ENCODE measurements around the gene MRLN. TPM values are rescaled to one million over a fixed set of nuclear protein-coding genes. Genes with fewer than 3 reads are reported as not detected.
A peak's percentile ranks its signal among the peaks of the same experiment; 100 is the strongest.

The MRLN gene
- total RNA-seq, 2 experiments from 2014 or later = 0.56 TPM; not detected in 1

DNA sequence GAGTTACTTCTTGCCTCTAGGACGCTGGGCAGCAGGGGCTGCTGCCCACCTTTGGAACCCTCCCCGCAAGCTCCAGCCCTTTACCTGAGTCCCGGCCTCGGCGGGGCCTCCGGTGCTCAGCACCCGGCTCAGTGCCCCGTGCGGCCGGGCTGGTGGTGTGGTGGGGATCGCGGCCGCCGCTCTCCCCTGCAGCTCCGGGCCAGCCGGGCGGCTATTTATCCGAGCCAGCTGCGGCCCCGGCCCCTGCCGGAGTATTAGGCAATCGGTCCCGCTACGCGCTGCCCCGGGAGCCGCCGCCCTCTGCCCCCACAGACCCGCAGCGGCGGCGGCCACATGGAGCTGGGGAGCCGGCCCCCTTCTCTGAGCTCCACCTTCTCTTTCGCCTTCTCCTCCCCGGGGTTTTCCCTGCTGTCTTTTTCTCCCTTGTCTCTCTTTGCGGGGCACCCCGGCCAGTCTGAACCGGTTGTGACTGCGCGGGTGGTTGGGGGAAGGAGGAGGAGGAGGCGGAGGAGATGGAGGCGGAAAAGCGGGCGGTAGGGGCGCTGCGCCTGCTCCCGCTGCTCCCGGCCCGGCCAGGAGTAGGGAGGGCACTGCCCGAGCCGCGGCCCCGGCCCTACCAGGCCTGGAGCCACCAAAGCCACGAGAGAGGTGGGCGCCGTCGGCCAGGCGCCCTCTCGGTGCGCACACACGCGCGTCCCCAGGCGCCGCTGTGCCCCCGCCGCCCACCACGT, 43.7 kb downstream of the MRLN start, which contains the start of gene SLC16A9:
SLC16A9 (minus strand) TSS at position 456 of the 731 bp plus-strand sequence. CDS start 25,559 bp downstream, outside the sequence.
- TF ChIP-seq CTCF (IDR thresholded peaks at IDR 0.05) = no peak
- no peaks in the 10 kb centered on the region for H3K36me3 Mint-ChIP-seq (ENCODE audit: low read depth)
- no peaks in the 10 kb centered on the region for H3K4me1 Mint-ChIP-seq (ENCODE audit: low read depth)
- ChIA-PET CTCF (no interaction called here), POLR2A (no interaction called here)
- Histone ChIP-seq H3K36me3 (ENCODE audit: insufficient read depth, low read length) (no peaks in the 10 kb centered on the region), H3K27me3 (ENCODE audit: control insufficient read depth in 1 of 2, insufficient read depth in 2 of 2, low read length in 2 of 2) (peaks cover 19 to 31% of the 10 kb centered on the region in 2 experiments), H3K4me3 (ENCODE audit: low read length) (no peak within 1 kb of the TSS), H3K4me1 (ENCODE audit: insufficient read depth, low read length) (peaks cover 9% of the 10 kb centered on the region), H3K9me3 (ENCODE audit: control insufficient read depth in 1 of 2, insufficient read depth in 1 of 2, low read length in 2 of 2) (peaks cover 0 to 6% of the 10 kb centered on the region in 2 experiments), H3K27ac (ENCODE audit: low read depth in 1 of 2, low read length in 2 of 2) (no peak within 1 kb of the TSS)
- no peaks in the 10 kb centered on the region for H3K9me3 Mint-ChIP-seq
- DNase-seq (peak in 5 of 14 experiments; percentile 1 to 21 (median 14)), ATAC-seq (ENCODE audit: poor library complexity) (no peak)
- no peak within 1 kb of the TSS for H3K27ac Mint-ChIP-seq
- intact Hi-C loops (cut with DNase I, micrococcal nuclease) = no loop called here
- no peak within 1 kb of the TSS for H3K4me3 Mint-ChIP-seq
- peaks cover 79% of the 10 kb centered on the region for H3K27me3 Mint-ChIP-seq

DNA sequence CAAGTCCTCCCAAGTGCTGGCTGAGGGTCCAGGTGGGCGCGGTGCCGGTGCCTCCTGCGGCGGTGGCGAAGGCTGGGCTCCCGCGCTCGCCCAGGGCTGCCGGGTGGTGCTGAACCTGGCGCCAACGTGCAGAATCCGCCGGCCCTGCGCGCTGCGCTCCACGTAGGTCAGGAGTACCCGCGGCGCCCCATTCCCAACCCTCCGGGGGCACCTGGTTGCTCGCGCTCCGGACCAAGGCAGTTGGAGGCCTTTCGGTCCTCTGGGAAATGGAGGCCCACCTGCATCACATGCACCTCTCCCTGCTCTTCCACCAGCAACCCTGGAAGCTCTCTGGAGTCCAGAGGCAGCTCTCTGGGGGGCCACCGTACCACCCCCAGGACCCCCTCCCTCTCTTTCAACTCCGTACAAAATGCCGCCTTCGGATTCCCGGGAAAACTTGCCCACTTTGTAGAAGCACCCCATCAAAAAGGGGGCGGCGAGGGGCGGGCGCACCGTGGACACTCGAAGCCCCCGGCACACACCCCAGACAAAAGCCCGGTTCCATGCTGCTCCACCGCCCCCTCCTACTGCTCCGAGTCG, 44.4 kb downstream of the MRLN start:
- no peak for ATAC-seq (ENCODE audit: poor library complexity)
- Histone ChIP-seq H3K36me3 (ENCODE audit: insufficient read depth, low read length) (no peaks in the 10 kb centered on the region), H3K9me3 (ENCODE audit: control insufficient read depth in 1 of 2, insufficient read depth in 1 of 2, low read length in 2 of 2) (peaks cover 0 to 6% of the 10 kb centered on the region in 2 experiments), H3K27me3 (ENCODE audit: control insufficient read depth in 1 of 2, insufficient read depth in 2 of 2, low read length in 2 of 2) (peaks cover 19 to 31% of the 10 kb centered on the region in 2 experiments), H3K4me3 (ENCODE audit: low read length) (no peak overlapping the region), H3K4me1 (ENCODE audit: insufficient read depth, low read length) (peaks cover 9% of the 10 kb centered on the region), H3K27ac (ENCODE audit: low read depth in 1 of 2, low read length in 2 of 2) (no peak overlapping the region)
- Mint-ChIP-seq H3K36me3 (ENCODE audit: low read depth) (no peaks in the 10 kb centered on the region), H3K9me3 (no peaks in the 10 kb centered on the region), H3K4me3 (no peak overlapping the region), H3K27me3 (peaks cover 76% of the 10 kb centered on the region), H3K27ac (no peak overlapping the region), H3K4me1 (ENCODE audit: low read depth) (no peaks in the 10 kb centered on the region)
- ChIA-PET CTCF (no interaction called here), POLR2A (no interaction called here)
- TF ChIP-seq CTCF (IDR thresholded peaks at IDR 0.05) = no peak
- intact Hi-C loops (cut with DNase I, micrococcal nuclease) = no loop called here
- no peak for DNase-seq

GRCh38 chr10:59706851-59707797, 46.1 kb downstream of the MRLN start:
- intact Hi-C loops (cut with DNase I, micrococcal nuclease) = no loop called here
- H3K4me3 Mint-ChIP-seq = no peak overlapping the region
- Histone ChIP-seq H3K27me3 (ENCODE audit: control insufficient read depth in 1 of 2, insufficient read depth in 2 of 2, low read length in 2 of 2) (peaks cover 19 to 25% of the 10 kb centered on the region in 2 experiments), H3K9me3 (ENCODE audit: control insufficient read depth in 1 of 2, insufficient read depth in 1 of 2, low read length in 2 of 2) (peaks cover 0 to 6% of the 10 kb centered on the region in 2 experiments), H3K4me1 (ENCODE audit: insufficient read depth, low read length) (peaks cover 9% of the 10 kb centered on the region), H3K36me3 (ENCODE audit: insufficient read depth, low read length) (no peaks in the 10 kb centered on the region), H3K4me3 (ENCODE audit: low read length) (no peak overlapping the region), H3K27ac (ENCODE audit: low read depth in 1 of 2, low read length in 2 of 2) (no peak overlapping the region)
- no peak overlapping the region for H3K27ac Mint-ChIP-seq
- H3K36me3 Mint-ChIP-seq (ENCODE audit: low read depth) = no peaks in the 10 kb centered on the region
- CTCF ChIA-PET = no interaction called here
- ATAC-seq (ENCODE audit: poor library complexity) (no peak), DNase-seq (no peak)
- no peaks in the 10 kb centered on the region for H3K4me1 Mint-ChIP-seq (ENCODE audit: low read depth)
- TF ChIP-seq CTCF (IDR thresholded peaks at IDR 0.05) = no peak
- POLR2A ChIA-PET = no interaction called here
- H3K27me3 Mint-ChIP-seq = peaks cover 69% of the 10 kb centered on the region
- H3K9me3 Mint-ChIP-seq = no peaks in the 10 kb centered on the region
